ENCODE results near the gene NR4A3.

- TF ChIP-seq CTCF (IDR thresholded peaks at IDR 0.05), result no peak
- TF ChIP-seq POLR2A (IDR thresholded peaks at IDR 0.05), result no peak
These were observed 6.3 kb downstream of the NR4A3 start for GRCh38 chr9:99828054-99828416.

Measured in Peyer's patch (tissue), 4 donors.